Activated CD8-positive, alpha-beta T cell treated with anti-CD3 and anti-CD28 coated beads for 36 hours (primary cell): Measurements from ENCODE around the gene NCF4. TPM values are rescaled to one million over a fixed set of nuclear protein-coding genes. Genes with fewer than 3 reads are reported as not detected.

ENCODE experiments used
- ATAC-seq: fragments of 200-7000 bp; cut with Tn5 transposase; one replicate; pipeline ENCODE4 v1.10.0; 2021; ENCODE audit warnings: mild to moderate bottlenecking, moderate library complexity
- CTCF ChIA-PET: fragments of 350-600 bp; sonication (Branson Sonifier 250); formaldehyde crosslinking; loops from one replicate; lab custom pipeline; 2021; ENCODE audit warnings: antibody characterized with exemption; lab: Charles Lee
- POLR2A ChIA-PET: fragments of 350-600 bp; sonication (Branson Sonifier 250); formaldehyde crosslinking; loops from one replicate; lab custom pipeline; 2021; ENCODE audit warnings: antibody characterized with exemption; lab: Charles Lee
- DNase-seq: peaks from one replicate; pipeline ENCODE4 v3.0.0-alpha.2; 2020
- H3K27ac Mint-ChIP-seq: one replicate; pipeline ENCODE4 v1.8.0; 2021; ENCODE audit warnings: mild to moderate bottlenecking, mixed read lengths
- H3K27me3 Mint-ChIP-seq: one replicate; pipeline ENCODE4 v1.8.0; 2021; ENCODE audit warnings: mixed read lengths
- H3K36me3 Mint-ChIP-seq: one replicate; pipeline ENCODE4 v1.8.0; 2021; ENCODE audit warnings: low read depth, mixed read lengths
- H3K4me1 Mint-ChIP-seq: one replicate; pipeline ENCODE4 v1.8.0; 2021; ENCODE audit warnings: low read depth, mixed read lengths
- H3K4me3 Mint-ChIP-seq: one replicate; pipeline ENCODE4 v1.8.0; 2021; ENCODE audit warnings: mild to moderate bottlenecking, moderate library complexity, mixed read lengths
- H3K9me3 Mint-ChIP-seq: one replicate; pipeline ENCODE4 v1.8.0; 2021; ENCODE audit warnings: mixed read lengths
- intact Hi-C: fragments of 100-400 bp; cut with micrococcal nuclease; formaldehyde crosslinking; loops from one replicate; pipeline ENCODE4 v1.10.0; 2022
- total RNA-seq, 2 experiments: library from RNA; stranded (reverse); gene quantifications; one replicate each; pipeline ENCODE4 v1.2.3, GENCODE V29; 2021
- TF ChIP-seq, protein P1 (sequence below): fragments of 200-600 bp; IDR thresholded peaks from one replicate; pipeline ENCODE4 v1.8.0; 2022; ENCODE audit warnings: antibody characterized with exemption, mild to moderate bottlenecking

NCF4 gene
- total RNA-seq, 2 experiments from 2014 or later: 2.5 to 2.9 TPM

DNA sequence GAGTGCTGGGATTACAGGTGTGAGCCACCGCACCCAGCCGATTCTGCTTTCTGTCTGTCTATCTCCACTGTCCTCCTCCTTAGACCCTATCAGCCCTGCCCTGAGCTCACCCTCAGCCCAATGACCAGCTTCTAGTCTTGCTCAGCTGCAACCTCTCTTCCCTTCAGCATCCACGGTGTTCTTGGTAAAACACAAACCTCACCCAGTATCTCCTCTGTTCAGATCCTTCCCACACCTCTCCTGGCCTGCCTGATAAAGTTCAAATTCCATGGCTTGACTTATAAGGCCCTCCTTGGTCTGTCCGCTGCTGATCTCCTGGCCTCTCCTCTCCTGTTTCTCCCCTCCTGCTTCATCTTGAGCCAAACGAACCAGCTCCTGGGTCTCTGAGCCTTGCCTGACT, 14.5 kb upstream of the NCF4 start:
- Mint-ChIP-seq H3K27ac (no peak overlapping the region), H3K4me3 (no peak overlapping the region), H3K9me3 (no peaks in the 10 kb centered on the region)

DNA sequence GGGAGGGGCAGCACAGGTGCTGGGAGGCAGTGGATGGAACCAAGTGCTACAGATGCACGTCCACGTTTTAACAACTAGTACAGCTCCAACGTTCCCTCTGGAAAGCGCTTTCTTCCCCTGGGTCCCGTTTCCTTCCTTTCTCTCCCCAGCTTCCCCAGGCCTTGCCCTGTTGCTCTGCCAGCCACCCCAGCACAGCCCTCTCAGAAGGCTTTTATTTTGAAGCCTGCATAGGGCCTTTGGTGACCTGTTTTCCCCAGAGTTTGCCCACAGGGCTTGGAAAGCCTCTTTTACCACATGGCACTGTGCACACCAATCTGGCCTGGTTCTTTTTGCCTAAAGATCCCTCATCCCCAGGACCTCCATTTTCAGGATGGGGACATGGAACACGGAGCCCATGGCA, 13.9 kb upstream of the NCF4 start:
- TF ChIP-seq, protein P1, sequence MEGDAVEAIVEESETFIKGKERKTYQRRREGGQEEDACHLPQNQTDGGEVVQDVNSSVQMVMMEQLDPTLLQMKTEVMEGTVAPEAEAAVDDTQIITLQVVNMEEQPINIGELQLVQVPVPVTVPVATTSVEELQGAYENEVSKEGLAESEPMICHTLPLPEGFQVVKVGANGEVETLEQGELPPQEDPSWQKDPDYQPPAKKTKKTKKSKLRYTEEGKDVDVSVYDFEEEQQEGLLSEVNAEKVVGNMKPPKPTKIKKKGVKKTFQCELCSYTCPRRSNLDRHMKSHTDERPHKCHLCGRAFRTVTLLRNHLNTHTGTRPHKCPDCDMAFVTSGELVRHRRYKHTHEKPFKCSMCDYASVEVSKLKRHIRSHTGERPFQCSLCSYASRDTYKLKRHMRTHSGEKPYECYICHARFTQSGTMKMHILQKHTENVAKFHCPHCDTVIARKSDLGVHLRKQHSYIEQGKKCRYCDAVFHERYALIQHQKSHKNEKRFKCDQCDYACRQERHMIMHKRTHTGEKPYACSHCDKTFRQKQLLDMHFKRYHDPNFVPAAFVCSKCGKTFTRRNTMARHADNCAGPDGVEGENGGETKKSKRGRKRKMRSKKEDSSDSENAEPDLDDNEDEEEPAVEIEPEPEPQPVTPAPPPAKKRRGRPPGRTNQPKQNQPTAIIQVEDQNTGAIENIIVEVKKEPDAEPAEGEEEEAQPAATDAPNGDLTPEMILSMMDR: no peak
- ATAC-seq (no peak), DNase-seq (no peak)
- no peaks in the 10 kb centered on the region for H3K4me1 Mint-ChIP-seq
- H3K9me3 Mint-ChIP-seq: no peaks in the 10 kb centered on the region
- no peaks in the 10 kb centered on the region for H3K36me3 Mint-ChIP-seq
- H3K27me3 Mint-ChIP-seq: peaks cover 20% of the 10 kb centered on the region
- H3K4me3 Mint-ChIP-seq: no peak overlapping the region
- H3K27ac Mint-ChIP-seq: no peak overlapping the region
- intact Hi-C loops: no loop called here
- ChIA-PET POLR2A (no interaction called here), CTCF (interaction anchor here (1.2 kb wide), 1 partner anchor 9 kb away, joined by 5 read pairs; no protein-coding TSS in a partner anchor)

More for the DNA sequence above, 14.5 kb upstream of the NCF4 start:
- TF ChIP-seq, protein P1: no peak
- Mint-ChIP-seq H3K4me1 (no peaks in the 10 kb centered on the region), H3K36me3 (no peaks in the 10 kb centered on the region), H3K27me3 (peaks cover 24% of the 10 kb centered on the region)
- ATAC-seq: no peak
- intact Hi-C loops: no loop called here
- DNase-seq: no peak
- POLR2A ChIA-PET: no interaction called here
- CTCF ChIA-PET: interaction anchor here (1.7 to 2.2 kb wide), 2 partner anchors 7 to 10 kb away, joined by 8 to 10 read pairs; no protein-coding TSS in a partner anchor

DNA sequence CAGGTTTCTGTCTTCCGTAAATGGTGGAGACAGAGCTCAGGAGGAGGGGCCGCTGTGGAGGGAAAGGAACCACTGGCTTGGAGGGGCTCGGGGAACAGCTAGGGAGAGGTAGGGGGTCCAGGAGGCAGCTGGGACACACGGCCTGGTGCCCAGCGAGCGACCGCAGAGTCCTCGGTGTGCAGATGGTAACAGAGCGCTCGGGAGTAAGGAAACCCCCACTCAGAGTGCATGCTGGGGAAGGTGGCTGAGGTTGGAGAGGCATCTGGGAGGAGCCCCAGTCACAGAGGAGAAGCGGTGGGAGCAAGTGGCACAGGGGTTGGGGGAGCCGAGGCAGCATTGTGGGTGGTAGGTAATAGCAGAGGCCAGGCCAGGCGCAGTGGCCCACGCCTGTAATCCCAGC, 10.8 kb upstream of the NCF4 start:
- no peak overlapping the region for H3K4me3 Mint-ChIP-seq
- H3K9me3 Mint-ChIP-seq: no peaks in the 10 kb centered on the region
- DNase-seq (no peak), ATAC-seq (no peak)
- TF ChIP-seq, protein P1: no peak
- intact Hi-C loops: no loop called here
- H3K27me3 Mint-ChIP-seq: peaks cover 6% of the 10 kb centered on the region
- POLR2A ChIA-PET: no interaction called here
- CTCF ChIA-PET: no interaction called here
- no peak overlapping the region for H3K27ac Mint-ChIP-seq
- H3K36me3 Mint-ChIP-seq: peaks cover 3% of the 10 kb centered on the region
- peaks cover 6% of the 10 kb centered on the region for H3K4me1 Mint-ChIP-seq

DNA sequence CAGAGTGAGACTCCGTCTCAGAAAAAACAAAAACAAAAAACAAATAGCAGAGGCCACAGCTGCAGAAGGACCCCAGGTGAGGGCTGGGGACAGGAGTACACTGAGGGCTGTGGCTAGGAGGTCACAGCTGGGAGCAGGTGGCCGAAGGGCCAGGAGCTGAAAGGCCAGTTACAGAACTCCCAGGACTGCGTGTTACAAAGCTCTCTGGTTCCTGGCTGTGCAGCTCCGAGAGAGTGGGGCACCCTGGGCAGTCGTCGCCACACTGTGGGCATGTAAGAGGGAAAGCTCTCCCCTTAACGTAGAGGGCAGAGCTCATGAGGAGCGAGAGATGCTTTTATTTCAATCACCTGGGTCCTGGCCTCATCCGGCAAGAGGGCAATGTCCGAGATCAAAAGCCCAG, 10.1 kb upstream of the NCF4 start:
- TF ChIP-seq, protein P1: no peak
- H3K4me3 Mint-ChIP-seq: no peak overlapping the region
- intact Hi-C loops: no loop called here
- peaks cover 6% of the 10 kb centered on the region for H3K4me1 Mint-ChIP-seq
- H3K36me3 Mint-ChIP-seq: peaks cover 3% of the 10 kb centered on the region
- no peak for DNase-seq
- H3K27me3 Mint-ChIP-seq: peaks cover 7% of the 10 kb centered on the region
- ATAC-seq: no peak
- ChIA-PET CTCF (interaction anchor here (1.1 kb wide), 1 partner anchor 93 kb away, joined by 3 read pairs; no protein-coding TSS in a partner anchor), POLR2A (no interaction called here)
- no peaks in the 10 kb centered on the region for H3K9me3 Mint-ChIP-seq
- H3K27ac Mint-ChIP-seq: no peak overlapping the region

DNA sequence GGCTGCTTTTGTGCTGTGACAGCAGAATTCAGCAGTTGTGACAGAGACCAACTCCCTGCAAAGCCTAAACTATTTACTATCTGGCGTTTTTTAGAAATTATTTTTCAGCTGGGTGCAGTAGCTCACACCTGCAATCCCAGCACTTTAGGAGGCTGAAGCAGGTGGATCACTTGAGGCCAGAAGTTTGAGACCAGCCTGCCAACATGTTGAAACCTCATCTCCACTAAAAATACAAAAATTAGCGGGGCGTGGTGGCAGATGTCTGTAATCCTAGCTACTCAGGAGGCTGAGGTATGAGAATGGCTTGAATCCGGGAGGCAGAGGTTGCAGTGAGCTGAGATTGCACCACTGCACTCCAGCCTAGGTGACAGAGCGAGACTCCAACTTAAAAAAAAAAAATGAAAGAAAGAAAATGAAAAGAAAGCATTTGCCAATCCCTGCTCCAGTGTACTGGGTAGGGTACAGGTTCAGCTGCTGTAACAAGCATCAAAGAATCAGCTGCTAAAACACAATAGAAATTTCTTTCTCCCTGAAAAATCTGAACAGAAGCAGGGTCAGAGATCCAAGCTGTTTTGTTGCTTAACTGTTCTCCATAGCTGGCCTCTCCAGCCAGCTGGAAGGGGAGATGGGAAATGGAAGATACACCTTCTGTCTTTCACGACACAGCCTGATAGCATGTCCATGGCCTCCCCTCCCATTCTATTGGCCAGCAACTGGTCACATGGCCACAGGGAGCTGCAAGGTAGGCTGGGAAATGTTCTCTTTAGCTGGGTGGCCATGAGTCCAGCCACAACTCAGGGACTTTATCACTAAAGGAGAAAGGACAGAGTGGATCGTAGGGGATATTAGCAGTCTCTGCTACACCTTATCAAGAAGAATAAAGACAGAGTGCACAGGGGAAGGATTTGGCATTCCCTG, 8.5 kb upstream of the NCF4 start:
- TF ChIP-seq, protein P1: no peak
- no peak for ATAC-seq
- peaks cover 5% of the 10 kb centered on the region for H3K27me3 Mint-ChIP-seq
- CTCF ChIA-PET: interaction anchor here (0.9 to 2.6 kb wide), 23 partner anchors 7 to 305 kb away, joined by 3 to 28 read pairs (median 5); partner anchors contain the start of gene IFT27
- intact Hi-C loops: no loop called here
- POLR2A ChIA-PET: interaction anchor here (0.6 to 1.2 kb wide), 3 partner anchors 8 to 1421 kb away, joined by 3 to 4 read pairs (median 3); partner anchors contain the start of gene NCF4
- H3K4me3 Mint-ChIP-seq: no peak overlapping the region
- peaks cover 3% of the 10 kb centered on the region for H3K36me3 Mint-ChIP-seq
- no peak overlapping the region for H3K27ac Mint-ChIP-seq
- no peaks in the 10 kb centered on the region for H3K9me3 Mint-ChIP-seq
- no peak for DNase-seq
- peaks cover 11% of the 10 kb centered on the region for H3K4me1 Mint-ChIP-seq
